Neural cell (in vitro differentiated cells): Measurements from ENCODE around the gene GPHN. TPM values are rescaled to one million over a fixed set of nuclear protein-coding genes. Genes with fewer than 3 reads are reported as not detected.

Experiments
- H2AFZ ChIP-seq: fragments of 200-600, 300-800 bp; sonication (generic), shearing (Covaris generic); 2 replicates; pipeline ENCODE4 v1.6.0; 2014; ENCODE audit warnings: low read depth, mild to moderate bottlenecking, antibody characterized with exemption, low read length, moderate library complexity
- H3F3A ChIP-seq: fragments of 200-600 bp; shearing (Covaris generic); 2 replicates; pipeline ENCODE4 v1.6.1; 2016; ENCODE audit warnings: mild to moderate bottlenecking, moderate library complexity, mixed read lengths, antibody characterized with exemption, low read length; ENCODE audit not compliant: insufficient read depth, poor library complexity, severe bottlenecking
- H3K27ac ChIP-seq: fragments of 200-600, 300-800 bp; sonication (generic), shearing (Covaris generic); 2 replicates; pipeline ENCODE4 v1.5.1; 2014; ENCODE audit warnings: mild to moderate bottlenecking, low read length, moderate library complexity
- H3K27me3 ChIP-seq: fragments of 300-800, 200-600 bp; sonication (generic), shearing (Covaris generic); 2 replicates; pipeline ENCODE4 v1.6.0; 2014; ENCODE audit warnings: mild to moderate bottlenecking, low read depth, low read length, moderate library complexity; ENCODE audit not compliant: insufficient read depth
- H3K36me3 ChIP-seq: fragments of 300-800, 200-600 bp; sonication (generic), shearing (Covaris generic); 2 replicates; pipeline ENCODE4 v1.5.1; 2014; ENCODE audit warnings: mild to moderate bottlenecking, antibody characterized with exemption, low read length, moderate library complexity; ENCODE audit not compliant: insufficient read depth
- H3K4me2 ChIP-seq: fragments of 300-800, 200-600 bp; sonication (generic), shearing (Covaris generic); 2 replicates; pipeline ENCODE4 v1.6.0; 2014; ENCODE audit warnings: mild to moderate bottlenecking, low read length
- H3K4me3 ChIP-seq: fragments of 300-800, 200-600 bp; sonication (generic), shearing (Covaris generic); 2 replicates; pipeline ENCODE4 v1.5.1; 2014; ENCODE audit warnings: mild to moderate bottlenecking, low read length, moderate library complexity
- H3K79me2 ChIP-seq: fragments of 200-600 bp; shearing (Covaris generic); replicated peaks from 2 replicates; pipeline ENCODE4 v1.6.0; 2014; ENCODE audit warnings: mild to moderate bottlenecking, low read length, moderate library complexity; ENCODE audit not compliant: insufficient read depth
- H3K9ac ChIP-seq: fragments of 300-800, 200-600 bp; sonication (generic), shearing (Covaris generic); 2 replicates; pipeline ENCODE4 v1.6.1; 2016; ENCODE audit warnings: mild to moderate bottlenecking, low read length, mixed read lengths
- H3K9me2 ChIP-seq: fragments of 200-600 bp; shearing (Covaris generic); 2 replicates; pipeline ENCODE4 v1.6.1; 2016; ENCODE audit warnings: mild to moderate bottlenecking, low read length, mixed read lengths; ENCODE audit not compliant: insufficient read depth
- H3K9me3 ChIP-seq: fragments of 200-600, 300-800 bp; sonication (generic), shearing (Covaris generic); 2 replicates; pipeline ENCODE4 v1.6.1; 2016; ENCODE audit warnings: mild to moderate bottlenecking, mixed run types, low read length, moderate library complexity, mixed read lengths
- H4K20me1 ChIP-seq: fragments of 200-600 bp; shearing (Covaris generic); 2 replicates; pipeline ENCODE4 v1.6.1; 2016; ENCODE audit warnings: mild to moderate bottlenecking, mixed run types; ENCODE audit not compliant: insufficient read depth
- EP300 ChIP-seq: fragments of 450-650 bp; conservative IDR thresholded peaks from 2 replicates; pipeline ENCODE4 v1.6.1; 2014; ENCODE audit warnings: antibody characterized with exemption, mild to moderate bottlenecking, moderate library complexity; ENCODE audit not compliant: poor library complexity, severe bottlenecking
- EZH2 ChIP-seq: fragments of 200-600, 300-800 bp; shearing (Covaris generic), sonication (generic); IDR thresholded peaks from 2 replicates; pipeline ENCODE4 v1.6.1; 2014; ENCODE audit warnings: antibody characterized with exemption, low read length, borderline replicate concordance, mild to moderate bottlenecking; ENCODE audit not compliant: insufficient read depth, poor library complexity, severe bottlenecking
- MXI1 ChIP-seq: fragments of 450-650 bp; conservative IDR thresholded peaks from 2 replicates; pipeline ENCODE4 v1.6.1; 2014; ENCODE audit warnings: antibody characterized with exemption, mild to moderate bottlenecking; ENCODE audit not compliant: poor library complexity, severe bottlenecking
- POLR2AphosphoS5 ChIP-seq: IDR thresholded peaks from 2 replicates; pipeline ENCODE4 v1.6.1; 2012
- RAD21 ChIP-seq: fragments of 450-650 bp; conservative IDR thresholded peaks from 2 replicates; pipeline ENCODE4 v1.6.1; 2014; ENCODE audit warnings: antibody characterized with exemption, mild to moderate bottlenecking, moderate library complexity
- SMC3 ChIP-seq: fragments of 450-650 bp; conservative IDR thresholded peaks from 2 replicates; pipeline ENCODE4 v1.6.1; 2014; ENCODE audit warnings: antibody characterized with exemption, mild to moderate bottlenecking, moderate library complexity; ENCODE audit not compliant: poor library complexity
- TAF1 ChIP-seq: IDR thresholded peaks from 2 replicates; pipeline ENCODE4 v1.6.1; 2012; ENCODE audit warnings: low read depth
- polyA plus RNA-seq: library from polyadenylated mRNA; depleted of rRNA; stranded (reverse); fragments of >200 nt; gene quantifications from 2 replicates; pipeline ENCODE4 v1.2.3, GENCODE V29; 2014
- TF ChIP-seq, protein P1 (sequence below): IDR thresholded peaks from 2 replicates; pipeline ENCODE4 v1.6.1; 2012; ENCODE audit warnings: borderline replicate concordance
- TF ChIP-seq, protein P2 (sequence below): fragments of 450-650 bp; IDR thresholded peaks from 2 replicates; pipeline ENCODE4 v1.5.1; 2014; ENCODE audit warnings: antibody characterized with exemption, mild to moderate bottlenecking, moderate library complexity; ENCODE audit not compliant: poor library complexity, severe bottlenecking

GPHN gene
- polyA plus RNA-seq, 1 donor from 2014 or later, result 135 TPM

DNA sequence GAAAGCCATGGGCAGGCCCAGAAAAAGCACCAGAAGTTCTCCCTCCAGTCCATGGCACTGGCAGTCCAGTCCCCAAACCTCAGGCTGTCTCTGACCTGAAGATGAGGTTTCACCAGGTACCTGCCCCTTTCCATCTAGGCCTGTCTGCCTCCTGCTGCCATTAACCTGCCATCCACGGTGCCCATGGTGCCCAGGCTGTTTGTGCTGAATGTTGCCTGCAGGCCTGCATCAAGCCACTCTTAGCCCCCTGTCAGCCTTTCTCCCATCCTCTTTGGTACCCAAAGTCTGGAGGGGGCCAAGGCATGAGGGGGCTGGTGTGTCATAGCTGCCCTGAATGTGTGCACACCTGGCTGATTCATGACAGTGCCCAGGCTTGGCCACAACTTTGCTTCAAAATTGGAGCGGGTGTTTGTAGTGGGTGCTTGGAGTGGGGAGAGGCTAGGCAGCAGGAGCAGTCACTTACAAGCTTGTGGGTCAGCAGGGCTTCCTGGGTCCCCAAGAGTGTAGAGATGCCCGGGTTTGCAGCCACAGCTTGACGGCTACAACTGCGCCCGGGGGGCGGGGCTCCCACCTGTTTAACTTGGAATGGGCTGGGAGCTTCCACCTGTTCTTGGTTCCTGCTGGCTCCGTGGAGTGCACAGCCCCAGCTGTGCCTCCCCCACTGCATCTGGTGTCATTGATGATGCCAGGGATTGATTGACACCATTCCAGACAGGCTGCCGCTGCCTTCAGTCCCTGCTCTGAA is 88.5 kb downstream of the GPHN start:
- no peak overlapping the region for H3K9ac ChIP-seq
- H3K9me3 ChIP-seq, result peaks cover 4% of the 10 kb centered on the region
- no peak overlapping the region for H2AFZ ChIP-seq
- H3F3A ChIP-seq, result no peaks in the 10 kb centered on the region
- TF ChIP-seq, protein P1, sequence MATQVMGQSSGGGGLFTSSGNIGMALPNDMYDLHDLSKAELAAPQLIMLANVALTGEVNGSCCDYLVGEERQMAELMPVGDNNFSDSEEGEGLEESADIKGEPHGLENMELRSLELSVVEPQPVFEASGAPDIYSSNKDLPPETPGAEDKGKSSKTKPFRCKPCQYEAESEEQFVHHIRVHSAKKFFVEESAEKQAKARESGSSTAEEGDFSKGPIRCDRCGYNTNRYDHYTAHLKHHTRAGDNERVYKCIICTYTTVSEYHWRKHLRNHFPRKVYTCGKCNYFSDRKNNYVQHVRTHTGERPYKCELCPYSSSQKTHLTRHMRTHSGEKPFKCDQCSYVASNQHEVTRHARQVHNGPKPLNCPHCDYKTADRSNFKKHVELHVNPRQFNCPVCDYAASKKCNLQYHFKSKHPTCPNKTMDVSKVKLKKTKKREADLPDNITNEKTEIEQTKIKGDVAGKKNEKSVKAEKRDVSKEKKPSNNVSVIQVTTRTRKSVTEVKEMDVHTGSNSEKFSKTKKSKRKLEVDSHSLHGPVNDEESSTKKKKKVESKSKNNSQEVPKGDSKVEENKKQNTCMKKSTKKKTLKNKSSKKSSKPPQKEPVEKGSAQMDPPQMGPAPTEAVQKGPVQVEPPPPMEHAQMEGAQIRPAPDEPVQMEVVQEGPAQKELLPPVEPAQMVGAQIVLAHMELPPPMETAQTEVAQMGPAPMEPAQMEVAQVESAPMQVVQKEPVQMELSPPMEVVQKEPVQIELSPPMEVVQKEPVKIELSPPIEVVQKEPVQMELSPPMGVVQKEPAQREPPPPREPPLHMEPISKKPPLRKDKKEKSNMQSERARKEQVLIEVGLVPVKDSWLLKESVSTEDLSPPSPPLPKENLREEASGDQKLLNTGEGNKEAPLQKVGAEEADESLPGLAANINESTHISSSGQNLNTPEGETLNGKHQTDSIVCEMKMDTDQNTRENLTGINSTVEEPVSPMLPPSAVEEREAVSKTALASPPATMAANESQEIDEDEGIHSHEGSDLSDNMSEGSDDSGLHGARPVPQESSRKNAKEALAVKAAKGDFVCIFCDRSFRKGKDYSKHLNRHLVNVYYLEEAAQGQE, result no peak
- TF ChIP-seq MXI1, result no peak
- no peak for TF ChIP-seq POLR2AphosphoS5
- no peak for TF ChIP-seq RAD21
- TF ChIP-seq TAF1, result no peak
- TF ChIP-seq, protein P2, sequence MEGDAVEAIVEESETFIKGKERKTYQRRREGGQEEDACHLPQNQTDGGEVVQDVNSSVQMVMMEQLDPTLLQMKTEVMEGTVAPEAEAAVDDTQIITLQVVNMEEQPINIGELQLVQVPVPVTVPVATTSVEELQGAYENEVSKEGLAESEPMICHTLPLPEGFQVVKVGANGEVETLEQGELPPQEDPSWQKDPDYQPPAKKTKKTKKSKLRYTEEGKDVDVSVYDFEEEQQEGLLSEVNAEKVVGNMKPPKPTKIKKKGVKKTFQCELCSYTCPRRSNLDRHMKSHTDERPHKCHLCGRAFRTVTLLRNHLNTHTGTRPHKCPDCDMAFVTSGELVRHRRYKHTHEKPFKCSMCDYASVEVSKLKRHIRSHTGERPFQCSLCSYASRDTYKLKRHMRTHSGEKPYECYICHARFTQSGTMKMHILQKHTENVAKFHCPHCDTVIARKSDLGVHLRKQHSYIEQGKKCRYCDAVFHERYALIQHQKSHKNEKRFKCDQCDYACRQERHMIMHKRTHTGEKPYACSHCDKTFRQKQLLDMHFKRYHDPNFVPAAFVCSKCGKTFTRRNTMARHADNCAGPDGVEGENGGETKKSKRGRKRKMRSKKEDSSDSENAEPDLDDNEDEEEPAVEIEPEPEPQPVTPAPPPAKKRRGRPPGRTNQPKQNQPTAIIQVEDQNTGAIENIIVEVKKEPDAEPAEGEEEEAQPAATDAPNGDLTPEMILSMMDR, result no peak
- TF ChIP-seq SMC3, result no peak
- TF ChIP-seq EZH2, result no peak
- TF ChIP-seq EP300, result no peak
- no peak overlapping the region for H3K4me2 ChIP-seq
- H4K20me1 ChIP-seq, result no peaks in the 10 kb centered on the region
- H3K4me3 ChIP-seq, result no peak overlapping the region
- no peak overlapping the region for H3K27ac ChIP-seq
- H3K27me3 ChIP-seq, result no peaks in the 10 kb centered on the region
- H3K79me2 ChIP-seq, result peaks cover 8% of the 10 kb centered on the region
- H3K36me3 ChIP-seq, result peaks cover 7% of the 10 kb centered on the region
- H3K9me2 ChIP-seq, result no peaks in the 10 kb centered on the region

DNA sequence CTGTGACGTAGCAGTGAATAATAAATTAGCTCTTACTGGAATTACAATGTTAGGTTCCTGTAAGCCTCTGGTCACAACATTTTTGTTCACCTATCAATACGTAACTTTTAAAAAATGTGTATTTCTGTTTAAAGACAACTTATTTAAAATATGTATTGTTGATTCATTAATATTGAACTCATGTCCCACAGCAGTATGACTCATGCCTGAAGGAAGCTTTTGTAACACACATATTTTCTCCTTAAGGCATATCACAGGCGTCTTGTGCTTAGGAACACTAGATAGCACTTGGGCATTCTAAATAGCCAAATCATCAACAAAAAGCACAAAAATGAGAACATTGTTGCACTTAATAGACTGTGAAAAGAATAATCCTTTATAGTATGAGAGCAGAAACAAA is 92.5 kb downstream of the GPHN start:
- Histone ChIP-seq H3K9ac (no peak overlapping the region), H3K9me2 (no peaks in the 10 kb centered on the region), H3F3A (no peaks in the 10 kb centered on the region), H3K79me2 (peaks cover 8% of the 10 kb centered on the region), H3K36me3 (peaks cover 7% of the 10 kb centered on the region), H2AFZ (no peak overlapping the region), H3K4me2 (no peak overlapping the region), H3K4me3 (no peak overlapping the region), H3K27me3 (no peaks in the 10 kb centered on the region), H3K27ac (no peak overlapping the region), H3K9me3 (peaks cover 2% of the 10 kb centered on the region), H4K20me1 (no peaks in the 10 kb centered on the region)
- TF ChIP-seq POLR2AphosphoS5, result no peak
- no peak for TF ChIP-seq MXI1
- TF ChIP-seq, protein P1, result no peak
- no peak for TF ChIP-seq RAD21
- TF ChIP-seq EZH2, result no peak
- TF ChIP-seq, protein P2, result no peak
- no peak for TF ChIP-seq TAF1
- TF ChIP-seq SMC3, result no peak
- no peak for TF ChIP-seq EP300
